ENCODE data around the gene DCAF15.

- TF ChIP-seq CTCF (IDR thresholded peaks at IDR 0.05; ENCODE audit: extremely low read depth in 1 of 2, insufficient read depth in 1 of 2, low read depth in 1 of 2, low read length in 2 of 2) (no peak), POLR2AphosphoS5 (IDR thresholded peaks at IDR 0.05; ENCODE audit: insufficient read depth, low read depth, low read length) (no peak), EZH2 (IDR thresholded peaks at IDR 0.05; ENCODE audit: borderline replicate concordance, low read depth, low read length, severe bottlenecking) (no peak), POLR2A (IDR thresholded peaks at IDR 0.05; ENCODE audit: low read depth, low read length) (no peak), MAX (IDR thresholded peaks at IDR 0.05; ENCODE audit: insufficient read depth, insufficient read length) (no peak)
Observed at GRCh38 chr19:13929956-13930355, 22.4 kb upstream of the DCAF15 start.
